H9 (cell line): ENCODE data around the gene NUP214. TPM values are rescaled to one million over a fixed set of nuclear protein-coding genes. Genes with fewer than 3 reads are reported as not detected.

Experiments
- DNase-seq: peaks from one replicate; pipeline ENCODE4 v3.0.0-alpha.2; 2017
- H2AFZ ChIP-seq: one replicate; pipeline ENCODE4 v1.6.1; 2013; ENCODE audit warnings: mild to moderate bottlenecking, low read length, control low read depth, moderate library complexity
- H2AK5ac ChIP-seq: 2 replicates; pipeline ENCODE4 v1.6.1; 2013; ENCODE audit warnings: low read length, control low read depth, mixed read lengths; ENCODE audit not compliant: insufficient read length
- H2BK120ac ChIP-seq: one replicate; pipeline ENCODE4 v1.6.1; 2013; ENCODE audit warnings: low read depth, mild to moderate bottlenecking, low read length, control low read depth, inconsistent platforms; ENCODE audit not compliant: poor library complexity, severe bottlenecking
- H2BK12ac ChIP-seq: 2 replicates; pipeline ENCODE4 v1.6.1; 2013; ENCODE audit warnings: low read length, control low read depth, mixed read lengths, low read depth; ENCODE audit not compliant: insufficient read length
- H2BK15ac ChIP-seq: 2 replicates; pipeline ENCODE4 v1.6.1; 2013; ENCODE audit warnings: low read depth, low read length, control low read depth
- H2BK20ac ChIP-seq: one replicate; pipeline ENCODE4 v1.6.1; 2013; ENCODE audit warnings: low read depth, mild to moderate bottlenecking, low read length, control low read depth, inconsistent platforms; ENCODE audit not compliant: poor library complexity, severe bottlenecking
- H2BK5ac ChIP-seq: 2 replicates; pipeline ENCODE4 v1.6.1; 2013; ENCODE audit warnings: low read length, control low read depth, mixed read lengths; ENCODE audit not compliant: insufficient read length
- H3K14ac ChIP-seq: 2 replicates; pipeline ENCODE4 v1.6.1; 2013; ENCODE audit warnings: low read length, control low read depth; ENCODE audit not compliant: insufficient read depth
- H3K18ac ChIP-seq: 2 replicates; pipeline ENCODE4 v1.6.1; 2013; ENCODE audit warnings: low read depth, mild to moderate bottlenecking, mixed read lengths, low read length, control low read depth; ENCODE audit not compliant: insufficient read length
- H3K23ac ChIP-seq: 2 replicates; pipeline ENCODE4 v1.6.1; 2013; ENCODE audit warnings: low read length, control low read depth, mixed read lengths, low read depth; ENCODE audit not compliant: insufficient read length
- H3K23me2 ChIP-seq: 2 replicates; pipeline ENCODE4 v1.6.1; 2013; ENCODE audit warnings: low read depth, mild to moderate bottlenecking, mixed read lengths, low read length, control low read depth; ENCODE audit not compliant: insufficient read length, poor library complexity, severe bottlenecking
- H3K27ac ChIP-seq: 2 replicates; pipeline ENCODE4 v1.5.1; 2013; ENCODE audit warnings: low read length, control low read depth, mixed read lengths, low read depth; ENCODE audit not compliant: insufficient read length
- H3K27me3 ChIP-seq: 2 replicates; pipeline ENCODE4 v1.6.1; 2013; ENCODE audit warnings: low read length, control low read depth, inconsistent platforms; ENCODE audit not compliant: insufficient read depth
- H3K4ac ChIP-seq: 2 replicates; pipeline ENCODE4 v1.6.1; 2013; ENCODE audit warnings: low read depth, mild to moderate bottlenecking, control low read depth, inconsistent platforms, low read length, moderate library complexity
- H3K4me1 ChIP-seq: 2 replicates; pipeline ENCODE4 v1.6.1; 2013; ENCODE audit warnings: low read length, control low read depth, inconsistent platforms; ENCODE audit not compliant: insufficient read depth
- H3K4me2 ChIP-seq: 2 replicates; pipeline ENCODE4 v1.6.1; 2013; ENCODE audit warnings: low read length, control low read depth, mixed read lengths; ENCODE audit not compliant: insufficient read length, insufficient read depth
- H3K56ac ChIP-seq: 2 replicates; pipeline ENCODE4 v1.6.1; 2013; ENCODE audit warnings: low read depth, mild to moderate bottlenecking, mixed read lengths, low read length, control low read depth; ENCODE audit not compliant: insufficient read length
- H3K79me1 ChIP-seq: 2 replicates; pipeline ENCODE4 v1.6.1; 2013; ENCODE audit warnings: low read depth, mild to moderate bottlenecking, moderate library complexity, low read length, control low read depth, inconsistent platforms; ENCODE audit not compliant: insufficient read depth, poor library complexity, severe bottlenecking
- H3K79me2 ChIP-seq: 2 replicates; pipeline ENCODE4 v1.6.1; 2013; ENCODE audit warnings: low read length, control low read depth, inconsistent platforms; ENCODE audit not compliant: insufficient read depth
- H3K9ac ChIP-seq: 2 replicates; pipeline ENCODE4 v1.6.1; 2013; ENCODE audit warnings: low read length, control low read depth, mixed read lengths; ENCODE audit not compliant: insufficient read length; ENCODE audit errors: extremely low read depth
- H3K9me3 ChIP-seq: one replicate; pipeline ENCODE4 v1.6.1; 2013; ENCODE audit warnings: low read depth, low read length, inconsistent platforms; ENCODE audit not compliant: control insufficient read depth
- H3T11ph ChIP-seq: one replicate; pipeline ENCODE4 v1.6.1; 2013; ENCODE audit warnings: mild to moderate bottlenecking, low read length, control low read depth, inconsistent platforms
- H4K20me1 ChIP-seq: one replicate; pipeline ENCODE4 v1.6.1; 2013; ENCODE audit not compliant: control insufficient read depth, insufficient read length, insufficient read depth
- H4K5ac ChIP-seq: 2 replicates; pipeline ENCODE4 v1.6.1; 2013; ENCODE audit warnings: low read depth, mild to moderate bottlenecking, mixed read lengths, low read length, control low read depth; ENCODE audit not compliant: insufficient read length
- H4K8ac ChIP-seq: replicated peaks from 2 replicates; pipeline ENCODE4 v1.6.1; 2013; ENCODE audit warnings: low read length, control low read depth, mixed read lengths, low read depth; ENCODE audit not compliant: insufficient read length
- H4K91ac ChIP-seq: 2 replicates; pipeline ENCODE4 v1.6.1; 2013; ENCODE audit warnings: low read depth, mild to moderate bottlenecking, moderate library complexity, mixed read lengths, low read length, control low read depth; ENCODE audit not compliant: insufficient read length
- H3K27ac Mint-ChIP-seq, 3 experiments: 2 replicates in 2 of 3; 3 replicates in 1 of 3; pipeline ENCODE4 v1.8.0; 2020 to 2021; ENCODE audit warnings: mixed read lengths in 3 of 3, mild to moderate bottlenecking in 1 of 3, moderate library complexity in 1 of 3
- H3K27me3 Mint-ChIP-seq: 2 replicates; pipeline ENCODE4 v1.8.0; 2021; ENCODE audit warnings: low read depth, mild to moderate bottlenecking, moderate library complexity, mixed read lengths
- H3K36me3 Mint-ChIP-seq, 3 experiments: 2 replicates in 2 of 3; 3 replicates in 1 of 3; pipeline ENCODE4 v1.8.0; 2020 to 2021; ENCODE audit warnings: low read depth in 3 of 3, mixed read lengths in 3 of 3; ENCODE audit not compliant: insufficient read depth in 1 of 3
- H3K4me1 Mint-ChIP-seq, 2 experiments: 2 replicates each; pipeline ENCODE4 v1.8.0; 2020; ENCODE audit warnings: mixed read lengths in 2 of 2
- H3K4me3 Mint-ChIP-seq, 2 experiments: 2 replicates in 1 of 2; 3 replicates in 1 of 2; pipeline ENCODE4 v1.8.0; 2020 to 2021; ENCODE audit warnings: mild to moderate bottlenecking in 2 of 2, mixed read lengths in 2 of 2, moderate library complexity in 1 of 2
- H3K9me3 Mint-ChIP-seq, 2 experiments: 2 replicates in 1 of 2; 3 replicates in 1 of 2; pipeline ENCODE4 v1.8.0; 2020; ENCODE audit warnings: mild to moderate bottlenecking in 2 of 2, mixed read lengths in 2 of 2, moderate library complexity in 1 of 2
- WGBS: extraction: QIAGEN DNeasy Blood & Tissue Kit; methylation state at CpG from one replicate; pipeline ENCODE4 v1.1.7; 2013; ENCODE audit warnings: missing lambda C conversion rate, low lambda C conversion rate, mixed read lengths; ENCODE audit not compliant: insufficient read length; ENCODE audit errors: extremely low coverage; 5-methylcytosine and 5-hydroxymethylcytosine counted together
- total RNA-seq: library from RNA; stranded (reverse); gene quantifications from 2 replicates; pipeline ENCODE4 v1.2.1, GENCODE V29; 2021
- TF ChIP-seq, protein P1 (sequence below): fragments of 200-600 bp; sonication (generic); conservative IDR thresholded peaks from 3 replicates; pipeline ENCODE4 v1.8.0; 2021; ENCODE audit warnings: antibody characterized with exemption, mild to moderate bottlenecking

The NUP214 gene
- total RNA-seq, 1 experiment from 2014 or later, result 53.8 TPM

DNA sequence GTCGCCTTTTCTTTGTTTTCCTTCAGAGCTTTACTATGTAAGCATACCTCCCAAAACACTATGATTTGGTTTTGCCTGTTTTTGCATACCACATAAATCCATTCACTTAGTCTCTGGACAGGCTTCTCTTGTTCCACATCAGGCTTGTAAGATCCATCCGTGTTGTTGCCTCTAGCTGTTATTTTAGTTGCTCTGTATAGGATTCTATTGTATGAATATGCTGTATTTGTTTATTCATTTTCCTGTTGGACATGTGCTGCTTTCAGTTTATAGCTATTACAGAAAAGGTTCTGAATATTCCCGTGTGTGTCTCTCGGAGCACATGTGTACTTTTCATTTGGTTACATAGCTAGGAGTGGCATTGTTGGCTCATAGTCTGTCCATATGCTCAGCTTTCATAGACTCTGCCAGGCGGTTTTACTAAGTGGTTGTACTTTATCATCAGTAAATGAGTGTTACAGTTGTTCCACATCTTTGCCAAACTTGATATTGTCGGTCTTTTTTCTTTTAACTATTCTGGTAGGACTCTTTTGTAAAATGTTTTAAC, 41.8 kb downstream of the NUP214 start:
- Histone ChIP-seq H3K4ac (no peak overlapping the region), H2AK5ac (no peak overlapping the region), H3K18ac (no peak overlapping the region), H2BK5ac (no peak overlapping the region), H4K20me1 (no peaks in the 10 kb centered on the region), H2BK15ac (no peak overlapping the region), H4K8ac (no peak overlapping the region), H3K14ac (no peak overlapping the region), H3K23ac (no peak overlapping the region), H3K4me2 (no peak overlapping the region), H4K91ac (no peak overlapping the region), H2BK20ac (no peak overlapping the region), H3K27ac (no peak overlapping the region), H3K9ac (no peak overlapping the region), H3K79me1 (no peaks in the 10 kb centered on the region), H3K23me2 (no peaks in the 10 kb centered on the region), H3K56ac (no peak overlapping the region), H3K9me3 (no peaks in the 10 kb centered on the region), H3K79me2 (no peaks in the 10 kb centered on the region), H4K5ac (no peak overlapping the region), H2AFZ (no peak overlapping the region), H3K4me1 (no peaks in the 10 kb centered on the region), H2BK12ac (no peak overlapping the region), H3T11ph (no peak overlapping the region), H3K27me3 (no peaks in the 10 kb centered on the region), H2BK120ac (no peak overlapping the region)
- no peaks in the 10 kb centered on the region for H3K4me1 Mint-ChIP-seq
- WGBS, result no CpG with 5 or more reads among the region's 6 CpGs
- no peak overlapping the region for H3K27ac Mint-ChIP-seq
- H3K36me3 Mint-ChIP-seq, result peaks cover 9 to 51% (median 39%) of the 10 kb centered on the region in 3 experiments; a peak in 6 of 7 replicates
- no peak for DNase-seq
- TF ChIP-seq, protein P1, sequence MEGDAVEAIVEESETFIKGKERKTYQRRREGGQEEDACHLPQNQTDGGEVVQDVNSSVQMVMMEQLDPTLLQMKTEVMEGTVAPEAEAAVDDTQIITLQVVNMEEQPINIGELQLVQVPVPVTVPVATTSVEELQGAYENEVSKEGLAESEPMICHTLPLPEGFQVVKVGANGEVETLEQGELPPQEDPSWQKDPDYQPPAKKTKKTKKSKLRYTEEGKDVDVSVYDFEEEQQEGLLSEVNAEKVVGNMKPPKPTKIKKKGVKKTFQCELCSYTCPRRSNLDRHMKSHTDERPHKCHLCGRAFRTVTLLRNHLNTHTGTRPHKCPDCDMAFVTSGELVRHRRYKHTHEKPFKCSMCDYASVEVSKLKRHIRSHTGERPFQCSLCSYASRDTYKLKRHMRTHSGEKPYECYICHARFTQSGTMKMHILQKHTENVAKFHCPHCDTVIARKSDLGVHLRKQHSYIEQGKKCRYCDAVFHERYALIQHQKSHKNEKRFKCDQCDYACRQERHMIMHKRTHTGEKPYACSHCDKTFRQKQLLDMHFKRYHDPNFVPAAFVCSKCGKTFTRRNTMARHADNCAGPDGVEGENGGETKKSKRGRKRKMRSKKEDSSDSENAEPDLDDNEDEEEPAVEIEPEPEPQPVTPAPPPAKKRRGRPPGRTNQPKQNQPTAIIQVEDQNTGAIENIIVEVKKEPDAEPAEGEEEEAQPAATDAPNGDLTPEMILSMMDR, result no peak
- no peak overlapping the region for H3K4me3 Mint-ChIP-seq
- no peaks in the 10 kb centered on the region for H3K9me3 Mint-ChIP-seq
- H3K27me3 Mint-ChIP-seq, result no peaks in the 10 kb centered on the region
